HG03139 (cell line): ENCODE data around the gene MRO.
"Not testable (repeated sequence)": the region's sequence is repeated elsewhere in the genome, so short reads cannot be mapped to it uniquely, and the experiment has no call there.

Source experiments
- ATAC-seq: cut with Tn5 transposase; IDR thresholded peaks from one replicate; pipeline ENCODE4 v1.9.1; 2021; ENCODE audit not compliant: unreplicated experiment

Gene MRO

DNA sequence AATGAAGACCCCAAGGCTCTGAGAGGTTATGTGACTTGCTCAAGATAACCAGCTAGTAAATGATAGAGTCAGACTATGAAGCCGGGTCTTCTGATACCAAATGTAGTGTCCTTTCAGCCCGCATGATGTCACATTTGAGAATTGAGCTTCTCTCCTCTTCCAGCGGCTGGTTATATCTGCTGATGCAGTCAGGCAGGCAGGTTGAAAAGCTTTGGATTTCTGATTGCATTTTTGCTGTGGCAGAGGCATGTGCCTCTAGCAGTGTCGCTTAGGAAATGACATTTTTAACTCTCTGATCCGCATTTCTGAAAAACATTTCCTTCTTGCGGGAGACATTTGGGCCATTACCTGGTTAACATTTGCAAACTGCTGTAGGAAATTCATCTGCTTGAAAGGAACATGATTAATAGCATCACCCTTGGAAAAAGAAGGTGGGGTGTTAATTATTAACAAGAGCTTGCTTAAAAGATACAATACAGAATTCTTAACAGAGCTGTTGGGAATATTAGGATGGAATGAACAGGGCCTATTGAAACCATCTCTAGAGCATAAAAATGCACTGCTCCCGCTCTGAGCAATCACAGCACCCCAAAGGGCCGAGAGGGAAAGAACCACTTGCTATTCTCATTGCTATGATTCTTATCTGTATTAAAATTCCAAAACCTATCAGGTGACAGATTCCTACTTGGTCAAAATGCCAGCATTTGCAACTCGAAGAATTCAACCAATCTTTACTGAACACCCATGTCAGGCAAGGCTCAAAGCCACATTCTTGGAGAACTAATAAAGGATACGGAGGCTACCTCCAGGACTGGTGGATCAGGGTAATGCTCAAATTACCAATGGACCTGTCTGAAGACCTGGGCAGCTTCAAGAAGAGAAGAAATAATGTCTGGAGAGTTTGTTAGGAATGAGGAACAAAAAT lies 25.9 kb downstream of the MRO start:
- no peak for ATAC-seq

DNA sequence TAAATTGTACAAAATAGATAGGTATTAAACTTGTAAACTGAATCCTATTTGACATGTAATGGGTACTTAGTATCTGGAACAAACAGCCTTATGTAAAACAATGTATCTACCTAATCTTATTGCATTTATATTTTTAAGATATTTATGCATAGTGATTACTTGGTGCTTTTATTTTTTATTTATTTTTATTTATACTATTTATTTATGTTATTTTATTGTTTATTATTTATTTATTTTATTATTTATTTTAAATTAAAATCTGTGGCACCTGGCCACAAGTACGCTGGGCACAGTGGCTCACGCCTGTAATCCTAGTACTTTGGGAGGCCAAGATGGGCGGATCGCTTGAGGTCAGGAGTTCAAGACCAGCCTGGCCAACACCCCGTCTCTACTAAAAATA lies 26.9 kb downstream of the MRO start:
- ATAC-seq: no peak

DNA sequence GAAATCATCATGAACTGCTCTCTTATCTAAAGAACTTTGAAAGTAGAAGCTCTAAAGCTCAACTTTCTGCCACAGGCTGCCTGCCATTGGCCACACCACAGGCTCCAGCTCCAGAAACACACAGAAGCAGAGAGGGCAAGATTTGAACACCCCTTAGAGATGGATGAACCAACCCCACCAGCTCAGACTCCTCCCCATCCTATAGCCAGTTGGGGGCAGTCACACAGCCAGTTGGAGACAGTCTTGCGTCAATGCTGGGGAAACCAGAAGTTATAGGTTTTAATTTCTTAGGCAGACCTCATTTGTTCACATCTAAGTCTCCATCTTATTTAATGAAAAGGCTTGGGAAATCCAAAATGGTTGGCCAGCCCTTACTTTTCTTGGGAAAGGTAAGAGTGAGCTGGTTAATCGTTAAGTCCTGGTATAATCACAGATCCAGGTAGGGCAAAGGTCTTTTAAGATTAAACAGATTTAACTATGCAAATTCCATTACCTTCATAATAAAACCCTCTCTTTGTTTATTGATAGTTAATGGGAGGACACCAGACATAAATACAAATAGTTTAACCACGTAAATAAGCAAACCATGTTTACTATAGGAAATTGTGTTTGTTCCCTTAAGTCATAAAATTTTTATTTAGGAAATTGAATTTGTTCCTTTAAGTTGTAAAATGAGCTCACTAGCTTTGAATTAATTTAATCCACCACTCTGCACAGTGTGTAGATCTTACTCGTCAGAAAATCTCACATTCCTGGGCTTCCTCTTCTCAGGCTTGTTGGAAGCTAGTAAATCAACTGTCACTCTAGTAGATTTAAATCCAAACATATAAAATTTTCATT lies 28.0 kb downstream of the MRO start:
- ATAC-seq: no peak

DNA sequence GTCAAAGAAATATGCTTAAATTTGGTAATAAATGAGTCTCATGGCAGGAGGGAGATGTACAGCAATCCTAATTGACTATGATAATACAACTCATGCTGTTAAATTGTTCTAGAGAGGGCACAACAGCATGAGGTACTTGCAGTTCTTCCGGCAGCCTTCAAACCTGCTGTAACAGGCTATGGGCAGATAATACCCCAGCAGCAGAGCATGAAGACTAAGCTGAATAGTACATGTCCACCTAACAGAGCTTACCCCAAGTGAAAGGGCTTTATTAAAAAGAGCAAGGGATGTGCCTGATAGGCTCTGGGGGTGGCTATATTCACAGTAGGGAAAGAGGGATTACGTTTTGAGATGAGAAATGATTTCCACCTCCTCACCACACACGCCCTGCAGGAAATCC lies 28.9 kb downstream of the MRO start:
- no peak for ATAC-seq

DNA sequence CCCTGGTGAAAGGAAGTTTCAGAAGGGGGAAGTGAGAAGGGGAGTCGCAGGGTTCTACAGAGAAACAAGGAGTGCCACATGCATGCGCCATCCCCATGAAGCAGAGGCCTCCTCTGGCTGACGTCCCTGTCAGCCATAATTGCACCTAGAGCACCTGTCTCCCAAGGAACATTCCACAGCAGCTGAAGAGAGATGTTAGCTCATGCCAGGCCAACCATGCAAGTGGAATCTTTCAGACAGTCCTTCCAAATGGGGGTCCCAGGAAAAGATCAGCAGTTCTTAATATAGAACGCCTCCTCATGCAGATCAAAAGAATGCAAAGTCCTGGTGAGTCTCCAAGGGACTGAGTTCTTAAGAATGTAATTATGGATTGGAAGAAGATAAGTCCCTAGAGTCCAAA lies 29.6 kb downstream of the MRO start:
- no peak for ATAC-seq

DNA sequence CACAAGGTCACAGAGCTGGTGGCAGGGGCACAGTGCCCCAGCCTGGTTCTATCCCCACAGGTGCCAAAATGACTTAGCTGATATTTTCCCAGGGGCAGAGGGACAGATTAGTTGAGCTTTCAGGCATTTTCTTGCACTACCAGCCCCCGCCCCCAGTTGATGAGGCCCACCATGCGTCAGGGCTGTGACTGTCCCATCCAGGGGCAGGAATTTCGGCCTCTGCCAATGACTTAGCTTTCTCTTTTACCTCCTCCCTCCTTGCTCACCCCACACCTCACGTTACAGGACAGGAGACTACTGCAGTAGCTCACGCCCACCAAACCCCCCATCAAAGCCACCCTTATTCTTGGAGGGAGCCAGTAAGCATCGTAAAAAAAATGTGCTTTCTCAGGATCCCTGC lies 31.5 kb downstream of the MRO start:
- no peak for ATAC-seq

DNA sequence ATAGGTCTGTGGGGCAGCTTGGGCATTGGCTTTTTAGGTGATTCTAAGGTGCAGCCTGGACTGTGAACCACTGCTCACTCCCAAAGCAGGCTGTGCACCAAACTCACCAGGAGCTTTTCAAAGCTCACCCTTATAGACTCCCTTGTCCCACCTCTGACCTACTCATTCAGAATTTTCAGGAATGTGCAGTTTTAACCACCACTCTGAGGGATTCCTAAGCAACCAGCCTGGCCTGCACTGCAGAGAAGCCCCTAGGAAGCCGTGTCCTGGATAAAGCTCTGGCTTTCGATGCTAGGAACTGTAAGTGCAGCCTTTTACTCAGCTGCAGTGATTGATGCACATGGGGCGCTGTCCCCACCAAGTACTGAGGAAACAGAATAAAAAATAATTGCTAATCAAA lies 33.0 kb downstream of the MRO start:
- no peak for ATAC-seq

DNA sequence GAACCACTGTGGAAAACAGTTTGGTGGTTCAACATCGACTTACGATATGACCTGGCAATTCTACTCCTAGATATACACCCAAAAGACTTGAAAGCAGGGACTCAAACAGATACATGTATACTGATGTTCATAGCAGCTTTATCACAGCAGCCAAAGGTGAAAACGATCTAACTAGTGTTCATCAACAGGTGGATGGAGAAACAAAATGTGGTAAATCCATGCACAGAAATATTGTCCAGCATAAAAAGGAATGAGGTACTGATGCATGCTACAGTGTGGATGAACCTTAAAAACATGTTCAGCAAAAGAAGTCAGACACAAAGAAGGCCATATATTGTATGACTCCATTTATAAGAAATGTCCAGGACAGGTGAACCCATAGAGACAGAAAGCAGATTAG lies 36.3 kb downstream of the MRO start:
- no peak for ATAC-seq

DNA sequence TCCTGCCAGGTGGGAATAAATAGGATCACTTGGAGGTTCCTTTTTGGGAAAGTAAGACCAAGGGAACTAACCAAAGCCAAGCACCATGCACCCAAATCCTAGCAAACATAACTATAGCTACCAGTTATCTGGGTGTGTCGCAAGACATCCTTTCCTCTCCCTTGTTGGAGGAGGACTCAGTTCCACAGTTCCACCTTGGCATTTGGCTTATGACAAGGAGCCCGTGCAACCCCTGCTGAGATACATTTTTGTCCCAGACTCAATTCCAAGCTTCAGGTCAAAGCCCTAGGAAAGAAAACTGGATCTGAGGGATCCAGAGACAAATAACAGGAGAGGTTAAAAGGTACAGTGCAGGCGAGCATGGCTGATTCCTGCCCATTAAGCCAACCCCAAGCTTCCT lies 40.8 kb downstream of the MRO start:
- not testable (repeated sequence) for ATAC-seq

DNA sequence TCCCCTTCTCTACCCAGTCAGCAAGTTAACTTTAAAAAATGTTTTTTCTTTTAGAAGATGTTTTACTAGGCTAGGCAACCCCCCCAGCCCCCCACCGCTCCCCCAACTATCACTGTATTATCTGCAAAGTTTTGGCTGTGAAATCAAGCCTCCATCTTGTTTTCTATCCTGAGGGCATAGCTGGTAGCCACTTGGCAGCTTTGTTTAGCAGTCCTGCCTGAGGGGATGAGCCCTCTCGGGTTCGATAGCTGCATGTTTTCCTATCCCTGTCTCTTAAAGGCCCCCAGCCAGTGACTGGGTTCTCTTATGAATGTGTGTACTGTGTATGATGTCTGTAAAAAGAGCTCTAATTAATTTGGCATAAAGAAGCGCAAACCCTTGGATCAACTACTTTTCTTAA lies 43.4 kb downstream of the MRO start:
- no peak for ATAC-seq

DNA sequence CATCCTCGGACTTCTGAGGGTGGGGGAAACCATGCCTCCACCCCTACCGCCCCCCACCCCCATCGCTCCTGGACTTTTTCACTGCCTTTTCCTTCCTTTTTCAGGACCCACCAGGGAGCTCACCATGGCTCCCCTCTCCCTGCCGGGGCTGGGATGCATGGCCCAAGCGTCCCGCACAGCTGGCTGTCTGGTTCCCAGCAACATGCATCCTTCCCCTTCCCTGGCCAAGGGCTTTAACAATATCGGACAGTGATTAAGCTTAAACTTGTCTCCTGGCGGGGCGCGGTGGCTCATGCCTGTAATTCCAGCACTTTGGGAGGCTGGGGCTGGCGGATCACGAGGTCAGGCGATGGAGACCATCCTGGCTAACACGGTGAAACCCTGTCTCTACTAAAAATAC lies 44.1 kb downstream of the MRO start:
- no peak for ATAC-seq

DNA sequence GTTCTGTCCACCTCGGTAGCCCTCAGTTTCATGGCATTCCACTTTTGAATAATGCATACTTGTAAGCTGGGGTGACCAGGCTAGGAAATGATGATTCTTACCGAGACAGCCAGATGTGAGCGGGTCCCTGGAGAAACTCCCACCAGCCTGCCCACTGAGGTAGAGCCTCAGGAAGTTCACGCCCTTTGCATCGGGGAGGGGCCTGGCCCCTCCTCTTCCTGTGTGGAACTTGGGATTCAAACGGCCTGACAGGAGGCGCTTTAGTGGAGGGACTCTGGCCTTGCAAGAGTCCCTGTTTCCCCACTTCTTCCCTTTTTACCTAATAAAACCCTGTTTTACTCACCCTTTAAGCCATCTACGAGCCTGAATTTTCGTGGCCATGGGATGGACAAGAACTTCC lies 44.6 kb downstream of the MRO start:
- ATAC-seq: no peak

DNA sequence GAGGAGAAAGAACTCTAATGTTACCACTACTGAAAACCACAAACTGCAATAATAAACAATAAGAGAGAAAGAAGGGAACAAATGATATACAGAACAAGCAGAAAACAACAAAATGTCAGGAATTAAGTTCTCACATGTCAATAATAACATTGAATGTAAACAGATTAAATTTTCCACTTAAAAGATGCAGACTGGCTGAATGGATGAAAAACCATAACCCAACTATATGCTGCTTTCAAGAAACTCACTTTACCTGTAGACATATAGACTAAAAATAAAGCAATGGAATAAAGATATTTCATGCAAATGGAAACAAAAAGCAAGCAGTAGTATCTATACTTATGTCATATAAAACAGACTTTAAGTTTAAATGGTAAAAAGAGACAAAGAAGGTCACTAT lies 50.4 kb downstream of the MRO start:
- no peak for ATAC-seq

DNA sequence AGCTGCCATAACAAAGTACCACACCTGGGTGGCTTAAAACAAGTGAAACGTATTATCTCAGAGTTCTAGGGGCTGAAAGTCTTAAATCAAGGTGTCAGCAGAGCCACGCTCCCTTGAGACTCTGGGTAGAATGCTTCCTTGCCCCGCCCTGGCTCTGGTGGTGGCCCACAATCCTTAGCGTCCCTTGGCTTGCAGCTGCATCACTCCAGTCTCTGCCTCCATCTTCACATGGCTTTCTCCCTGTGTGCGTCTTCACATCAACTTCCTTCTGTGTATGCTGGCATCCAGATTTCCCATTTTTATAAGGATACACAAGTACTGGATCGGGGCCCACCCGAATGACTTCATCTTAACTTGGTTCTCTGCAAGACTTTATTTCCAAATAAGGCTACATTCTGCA lies 62.5 kb downstream of the MRO start:
- ATAC-seq: no peak

DNA sequence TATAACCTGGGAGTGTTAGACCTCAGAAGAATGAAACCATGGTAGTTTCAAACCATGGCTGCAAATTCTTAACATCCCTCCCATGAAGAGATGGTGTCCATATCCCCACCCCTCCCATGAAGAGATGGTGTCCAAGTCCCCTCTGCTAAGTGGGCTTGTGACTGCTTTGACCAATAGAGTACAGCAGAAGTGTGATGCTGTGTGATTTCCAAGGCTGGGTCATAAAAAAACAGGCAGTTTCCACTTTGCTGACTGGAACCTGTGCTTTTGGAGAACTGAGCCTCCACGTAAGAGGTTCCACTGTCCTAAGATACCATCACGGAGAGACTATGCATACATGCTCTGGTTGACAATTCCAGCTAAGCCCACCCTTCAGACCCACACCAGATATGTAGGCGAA lies 65.5 kb downstream of the MRO start:
- ATAC-seq: no peak

DNA sequence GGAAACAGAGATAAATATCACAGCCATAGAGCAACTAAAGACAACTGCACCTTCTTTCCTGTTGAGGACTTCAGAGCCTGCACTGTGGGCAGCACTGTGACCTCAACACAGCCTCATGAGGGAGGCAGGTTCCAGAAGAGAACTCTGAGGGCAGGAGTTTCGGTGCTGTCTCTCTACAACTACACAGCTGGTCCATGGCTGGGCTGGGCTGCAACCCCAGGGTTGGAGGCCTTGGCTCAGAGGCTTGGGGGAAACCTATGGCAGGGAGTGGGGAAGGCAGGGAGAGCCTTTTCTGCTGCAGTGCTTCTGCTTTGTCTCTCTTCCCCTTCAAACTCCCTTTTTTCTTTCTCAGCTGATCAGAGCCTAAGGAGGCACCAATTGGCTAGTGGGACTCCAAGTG lies 66.5 kb downstream of the MRO start:
- no peak for ATAC-seq

DNA sequence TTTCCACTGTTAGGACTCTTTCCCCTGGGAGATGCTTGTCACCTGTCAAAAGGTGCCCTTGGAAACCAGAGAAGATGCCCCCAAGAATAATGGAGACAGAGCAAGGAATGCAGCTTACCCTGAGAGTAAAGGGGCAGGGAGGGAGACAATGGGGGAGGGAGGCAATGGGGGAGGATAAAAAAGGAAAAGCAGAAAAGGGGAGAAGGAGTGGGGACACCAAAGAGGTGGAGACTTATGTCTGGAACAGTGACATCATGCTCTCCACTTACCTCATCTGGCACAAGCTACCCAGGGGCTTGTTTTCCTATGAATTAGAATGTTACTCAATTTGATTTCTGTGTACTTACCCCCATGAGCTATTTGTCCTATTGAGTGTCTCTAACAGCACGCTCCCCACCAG lies 67.9 kb downstream of the MRO start:
- no peak for ATAC-seq

DNA sequence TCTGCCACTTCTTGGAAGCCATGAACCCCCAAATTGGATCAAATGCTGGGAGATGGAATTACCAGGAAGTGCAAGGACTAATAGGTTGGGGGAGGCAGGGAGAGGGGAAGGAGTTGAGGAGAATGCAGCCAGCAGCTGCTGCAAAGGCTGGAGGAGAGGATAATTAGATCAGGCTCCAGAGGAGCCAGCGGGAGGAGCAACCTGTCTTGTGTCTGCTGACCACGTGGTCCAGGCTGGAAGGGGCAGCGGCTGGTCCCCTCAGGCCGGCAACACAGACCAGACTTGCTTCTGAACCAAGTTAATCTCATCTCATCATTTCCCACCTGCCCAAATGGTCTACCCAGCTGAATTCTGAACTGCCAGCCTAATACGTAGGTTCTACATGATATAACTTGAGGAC lies 68.3 kb downstream of the MRO start:
- no peak for ATAC-seq

DNA sequence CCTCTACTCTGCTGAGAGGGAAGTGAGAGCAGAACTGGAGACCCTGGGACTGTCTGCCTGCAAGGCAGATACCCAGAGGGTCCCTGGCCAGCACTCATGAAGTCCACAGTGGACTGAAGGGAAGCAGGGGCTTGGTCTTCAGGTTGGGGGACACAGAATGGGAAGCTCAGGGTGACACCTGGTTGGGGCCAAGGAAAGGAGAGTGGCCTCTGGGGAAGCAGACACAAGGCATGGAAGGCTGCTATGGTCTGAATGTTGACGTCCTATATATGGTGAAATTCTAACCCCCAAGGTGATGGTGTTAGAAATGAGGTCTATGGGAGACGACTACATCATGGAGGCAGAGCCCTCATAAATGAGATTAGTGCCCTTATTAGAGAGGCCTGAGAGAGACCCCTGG lies 69.3 kb downstream of the MRO start:
- ATAC-seq: no peak

DNA sequence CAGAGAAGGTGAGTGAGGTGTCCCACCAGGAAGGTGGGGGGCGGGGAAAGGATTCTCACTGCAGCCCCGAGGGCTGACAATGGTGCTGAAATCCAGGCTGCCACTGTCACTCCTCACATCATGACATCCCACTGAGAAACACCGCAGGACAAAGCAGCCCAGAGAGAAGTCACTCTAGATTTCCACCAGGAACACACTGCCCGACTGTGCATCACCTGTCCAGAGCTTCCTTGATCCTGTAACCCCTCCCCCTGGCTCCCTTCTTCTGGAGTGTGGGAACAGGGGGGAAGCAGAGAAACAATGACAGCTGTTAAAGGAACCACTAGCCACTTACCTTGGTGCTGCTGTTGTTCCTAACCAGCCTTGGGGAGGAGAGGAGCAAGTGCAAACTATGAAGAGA lies 69.9 kb downstream of the MRO start:
- no peak for ATAC-seq

DNA sequence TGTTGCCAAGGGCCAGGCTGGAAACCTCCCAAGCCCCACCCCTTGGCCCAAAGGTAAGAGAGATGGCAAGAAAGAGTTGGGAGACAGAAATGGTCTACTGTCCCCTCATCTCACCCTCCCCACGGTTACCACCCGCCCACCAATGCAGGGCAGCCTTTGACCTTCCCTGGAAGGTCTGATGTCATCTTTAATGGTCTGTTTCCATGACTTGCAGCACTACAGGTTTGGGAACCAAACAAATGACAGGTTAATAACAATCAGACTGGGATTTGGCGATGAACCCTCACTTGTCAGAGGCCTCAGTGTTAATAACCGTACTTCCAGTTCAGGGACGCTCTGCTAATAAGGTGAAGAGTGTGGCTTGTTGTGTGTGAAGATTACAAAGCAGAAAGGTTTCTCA lies 70.4 kb downstream of the MRO start:
- no peak for ATAC-seq
